ENCODE data around the gene S100A6. TPM values are rescaled to one million over a fixed set of nuclear protein-coding genes. Genes with fewer than 3 reads are reported as not detected.

The S100A6 gene
- total RNA-seq, 1 donor from 2014 or later = 229 TPM

DNA sequence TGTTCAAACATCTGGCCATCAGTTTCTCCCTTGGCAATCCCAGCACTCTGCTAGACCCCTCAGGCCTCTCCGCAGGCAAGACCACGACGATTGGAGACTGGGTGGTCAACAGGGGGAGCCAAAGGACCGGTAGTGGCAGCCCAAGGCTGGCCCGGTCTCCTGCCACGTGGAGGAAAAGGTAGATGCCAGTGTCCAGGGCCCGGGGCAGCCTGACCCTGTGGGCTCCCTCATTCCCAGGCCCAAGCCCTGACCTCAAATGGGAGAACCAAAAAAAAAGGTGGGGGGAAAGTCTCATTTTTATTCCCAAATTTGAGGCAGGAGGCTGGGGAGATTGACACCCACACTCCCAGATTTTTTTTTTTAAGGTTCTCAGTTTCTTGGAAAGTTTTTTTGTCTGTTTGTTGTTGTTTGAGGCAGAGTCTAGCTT, 24.8 kb downstream of the S100A6 start:
- peak; percentile 64 for DNase-seq (ENCODE audit: low spot score)
- Mint-ChIP-seq H3K27ac (peak overlapping the region; percentile 56), H3K4me1 (ENCODE audit: low read depth) (peaks cover 11% of the 10 kb centered on the region), H3K27me3 (ENCODE audit: low read depth) (no peaks in the 10 kb centered on the region), H3K4me3 (ENCODE audit: low read depth) (no peak overlapping the region), H3K36me3 (ENCODE audit: low read depth) (no peaks in the 10 kb centered on the region), H3K9me3 (no peaks in the 10 kb centered on the region)
- intact Hi-C loops (cut with micrococcal nuclease) = loop anchor here (1.0 to 5.0 kb wide), 4 partner anchors 57 to 238 kb away; partner anchors contain the start of gene ILF2

DNA sequence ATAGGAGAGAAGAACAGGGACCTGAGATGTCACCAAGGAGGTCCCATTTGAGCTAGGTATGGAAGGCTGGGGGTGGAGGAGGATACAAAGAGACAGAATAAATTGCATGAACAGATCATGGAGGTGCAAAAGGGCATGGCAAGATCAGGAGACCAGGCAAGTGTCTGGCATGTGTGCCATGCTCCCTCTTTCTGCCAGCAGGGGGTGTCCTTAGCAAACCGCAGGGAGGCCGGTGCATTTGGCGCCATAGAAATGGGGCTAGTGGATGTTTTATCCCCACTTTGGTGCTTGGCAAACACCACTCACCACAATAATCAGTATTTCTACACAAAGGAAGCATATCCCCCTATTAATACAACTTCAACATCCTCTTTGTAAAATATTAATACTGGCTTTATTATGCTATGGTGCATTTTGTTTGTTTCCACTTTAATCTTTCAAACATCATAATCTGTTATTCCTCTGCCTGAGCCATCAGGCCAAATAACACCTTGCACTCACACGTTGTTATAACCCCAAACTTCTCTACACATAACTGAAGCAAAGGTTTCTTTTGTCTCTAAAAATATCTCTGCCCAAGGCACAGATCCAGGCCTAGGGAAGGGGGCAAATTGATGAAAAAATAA, 25.9 kb downstream of the S100A6 start:
- no peak overlapping the region for H3K27ac Mint-ChIP-seq

GRCh38 chr1:153509036-153509435, 26.8 kb downstream of the S100A6 start:
- H3K27ac Mint-ChIP-seq = no peak overlapping the region
- intact Hi-C loops (cut with micrococcal nuclease) = no loop called here

More for the DNA sequence above, 25.9 kb downstream of the S100A6 start:
- no peaks in the 10 kb centered on the region for H3K36me3 Mint-ChIP-seq (ENCODE audit: low read depth)
- no peaks in the 10 kb centered on the region for H3K27me3 Mint-ChIP-seq (ENCODE audit: low read depth)
- H3K9me3 Mint-ChIP-seq = no peaks in the 10 kb centered on the region
- DNase-seq (ENCODE audit: low spot score) = peak; percentile 58
- intact Hi-C loops (cut with micrococcal nuclease) = loop anchor here (2.0 to 5.0 kb wide), 2 partner anchors 162 to 239 kb away; partner anchors contain the start of gene ILF2
- H3K4me1 Mint-ChIP-seq (ENCODE audit: low read depth) = peaks cover 11% of the 10 kb centered on the region
- no peak overlapping the region for H3K4me3 Mint-ChIP-seq (ENCODE audit: low read depth)

GRCh38 chr1:153507926-153508583, 27.7 kb downstream of the S100A6 start:
- no peak for DNase-seq (ENCODE audit: low spot score)
- H3K27me3 Mint-ChIP-seq (ENCODE audit: low read depth) = no peaks in the 10 kb centered on the region
- H3K4me1 Mint-ChIP-seq (ENCODE audit: low read depth) = peaks cover 9% of the 10 kb centered on the region
- intact Hi-C loops (cut with micrococcal nuclease) = no loop called here
- H3K27ac Mint-ChIP-seq = no peak overlapping the region
- H3K36me3 Mint-ChIP-seq (ENCODE audit: low read depth) = no peaks in the 10 kb centered on the region
- no peaks in the 10 kb centered on the region for H3K9me3 Mint-ChIP-seq
- H3K4me3 Mint-ChIP-seq (ENCODE audit: low read depth) = no peak overlapping the region

More at GRCh38 chr1:153509036-153509435, 26.8 kb downstream of the S100A6 start:
- no peaks in the 10 kb centered on the region for H3K36me3 Mint-ChIP-seq (ENCODE audit: low read depth)
- no peak for DNase-seq (ENCODE audit: low spot score)
- peaks cover 12% of the 10 kb centered on the region for H3K4me1 Mint-ChIP-seq (ENCODE audit: low read depth)
- H3K27me3 Mint-ChIP-seq (ENCODE audit: low read depth) = no peaks in the 10 kb centered on the region
- H3K9me3 Mint-ChIP-seq = no peaks in the 10 kb centered on the region
- no peak overlapping the region for H3K4me3 Mint-ChIP-seq (ENCODE audit: low read depth)

DNA sequence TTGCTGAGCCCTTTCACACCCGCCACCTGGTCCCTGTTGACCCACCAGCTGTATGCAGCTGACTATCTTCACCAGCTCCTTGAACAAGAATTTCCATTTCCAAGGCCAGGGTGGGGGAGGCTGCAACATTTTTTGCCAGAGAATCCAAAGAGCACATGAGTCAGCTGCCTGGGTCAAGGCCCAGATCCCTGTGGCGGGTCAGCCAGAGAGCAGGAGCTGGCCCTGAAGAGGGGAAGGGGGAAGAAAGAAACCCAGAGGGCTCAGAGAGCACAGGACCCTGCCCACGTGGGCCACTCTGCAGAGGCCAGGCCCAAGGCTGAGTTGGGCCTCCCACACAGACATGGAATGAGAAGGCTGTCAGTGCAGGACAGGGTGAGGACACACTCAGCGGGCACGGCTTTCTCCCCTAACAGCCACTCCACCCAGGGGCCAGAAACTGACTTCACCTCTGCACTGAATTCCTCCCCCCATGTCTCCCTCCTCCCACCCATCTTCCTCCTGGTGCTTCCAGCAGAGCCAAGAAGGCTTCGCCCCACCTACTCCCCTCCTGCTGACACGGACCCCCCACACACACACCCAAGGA, 28.9 kb downstream of the S100A6 start:
- intact Hi-C loops (cut with micrococcal nuclease) = no loop called here
- no peak overlapping the region for H3K27ac Mint-ChIP-seq

GRCh38 chr1:153506386-153506785, 29.4 kb downstream of the S100A6 start:
- no peak overlapping the region for H3K27ac Mint-ChIP-seq
- intact Hi-C loops (cut with micrococcal nuclease) = no loop called here
- no peaks in the 10 kb centered on the region for H3K36me3 Mint-ChIP-seq (ENCODE audit: low read depth)

More for the DNA sequence above, 28.9 kb downstream of the S100A6 start:
- DNase-seq (ENCODE audit: low spot score) = no peak
- H3K4me1 Mint-ChIP-seq (ENCODE audit: low read depth) = peaks cover 9% of the 10 kb centered on the region
- H3K27me3 Mint-ChIP-seq (ENCODE audit: low read depth) = peaks cover 2% of the 10 kb centered on the region
- H3K9me3 Mint-ChIP-seq = no peaks in the 10 kb centered on the region
- no peak overlapping the region for H3K4me3 Mint-ChIP-seq (ENCODE audit: low read depth)
- H3K36me3 Mint-ChIP-seq (ENCODE audit: low read depth) = no peaks in the 10 kb centered on the region

GRCh38 chr1:153505576-153505975, 30.2 kb downstream of the S100A6 start:
- Mint-ChIP-seq H3K36me3 (ENCODE audit: low read depth) (no peaks in the 10 kb centered on the region), H3K9me3 (no peaks in the 10 kb centered on the region), H3K27me3 (ENCODE audit: low read depth) (peaks cover 7% of the 10 kb centered on the region), H3K27ac (no peak overlapping the region), H3K4me3 (ENCODE audit: low read depth) (no peak overlapping the region), H3K4me1 (ENCODE audit: low read depth) (peaks cover 2% of the 10 kb centered on the region)
- no peak for DNase-seq (ENCODE audit: low spot score)
- intact Hi-C loops (cut with micrococcal nuclease) = no loop called here

More at GRCh38 chr1:153506386-153506785, 29.4 kb downstream of the S100A6 start:
- H3K4me3 Mint-ChIP-seq (ENCODE audit: low read depth) = no peak overlapping the region
- no peak for DNase-seq (ENCODE audit: low spot score)
- peaks cover 8% of the 10 kb centered on the region for H3K4me1 Mint-ChIP-seq (ENCODE audit: low read depth)
- H3K27me3 Mint-ChIP-seq (ENCODE audit: low read depth) = peaks cover 2% of the 10 kb centered on the region
- no peaks in the 10 kb centered on the region for H3K9me3 Mint-ChIP-seq

GRCh38 chr1:153503766-153504165, 32.0 kb downstream of the S100A6 start:
- intact Hi-C loops (cut with micrococcal nuclease) = no loop called here
- H3K36me3 Mint-ChIP-seq (ENCODE audit: low read depth) = no peaks in the 10 kb centered on the region
- H3K9me3 Mint-ChIP-seq = no peaks in the 10 kb centered on the region
- no peak overlapping the region for H3K4me3 Mint-ChIP-seq (ENCODE audit: low read depth)
- H3K4me1 Mint-ChIP-seq (ENCODE audit: low read depth) = peaks cover 2% of the 10 kb centered on the region
- H3K27me3 Mint-ChIP-seq (ENCODE audit: low read depth) = peaks cover 19% of the 10 kb centered on the region
- DNase-seq (ENCODE audit: low spot score) = no peak
- H3K27ac Mint-ChIP-seq = no peak overlapping the region

DNA sequence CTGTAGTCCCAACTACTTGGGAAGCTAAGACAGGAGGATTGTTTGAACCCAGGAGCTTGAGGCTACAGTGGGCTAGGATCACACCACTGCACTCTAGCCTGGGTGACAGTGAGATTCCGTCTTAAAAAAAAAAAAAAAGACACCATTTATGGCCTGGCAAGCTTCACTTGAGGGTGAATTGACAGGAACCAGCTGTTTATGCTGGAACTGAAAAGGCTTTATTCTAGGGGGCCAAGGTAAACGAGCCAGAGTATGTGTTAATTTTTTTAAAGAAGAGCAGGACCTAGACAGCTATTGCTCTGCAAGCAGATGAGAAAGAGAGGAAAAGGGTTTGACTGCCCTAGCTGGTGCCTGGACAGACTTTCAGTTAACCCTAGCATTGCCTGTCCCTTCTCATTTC, 37.0 kb downstream of the S100A6 start:
- Mint-ChIP-seq H3K4me3 (ENCODE audit: low read depth) (no peak overlapping the region), H3K36me3 (ENCODE audit: low read depth) (no peaks in the 10 kb centered on the region), H3K4me1 (ENCODE audit: low read depth) (no peaks in the 10 kb centered on the region), H3K9me3 (no peaks in the 10 kb centered on the region), H3K27me3 (ENCODE audit: low read depth) (peaks cover 40% of the 10 kb centered on the region), H3K27ac (no peak overlapping the region)
- no peak for DNase-seq (ENCODE audit: low spot score)
- intact Hi-C loops (cut with micrococcal nuclease) = no loop called here

- Mint-ChIP-seq H3K36me3 (ENCODE audit: low read depth) (no peaks in the 10 kb centered on the region), H3K9me3 (no peaks in the 10 kb centered on the region), H3K4me3 (ENCODE audit: low read depth) (no peak overlapping the region), H3K4me1 (ENCODE audit: low read depth) (no peaks in the 10 kb centered on the region), H3K27me3 (ENCODE audit: low read depth) (peaks cover 37% of the 10 kb centered on the region), H3K27ac (no peak overlapping the region)
- intact Hi-C loops (cut with micrococcal nuclease) = loop anchor here (1.0 kb wide), 1 partner anchor 143 kb away; no protein-coding TSS in a partner anchor
- no peak for DNase-seq (ENCODE audit: low spot score)
Observed at GRCh38 chr1:153495536-153495935, 40.3 kb downstream of the S100A6 start.

DNA sequence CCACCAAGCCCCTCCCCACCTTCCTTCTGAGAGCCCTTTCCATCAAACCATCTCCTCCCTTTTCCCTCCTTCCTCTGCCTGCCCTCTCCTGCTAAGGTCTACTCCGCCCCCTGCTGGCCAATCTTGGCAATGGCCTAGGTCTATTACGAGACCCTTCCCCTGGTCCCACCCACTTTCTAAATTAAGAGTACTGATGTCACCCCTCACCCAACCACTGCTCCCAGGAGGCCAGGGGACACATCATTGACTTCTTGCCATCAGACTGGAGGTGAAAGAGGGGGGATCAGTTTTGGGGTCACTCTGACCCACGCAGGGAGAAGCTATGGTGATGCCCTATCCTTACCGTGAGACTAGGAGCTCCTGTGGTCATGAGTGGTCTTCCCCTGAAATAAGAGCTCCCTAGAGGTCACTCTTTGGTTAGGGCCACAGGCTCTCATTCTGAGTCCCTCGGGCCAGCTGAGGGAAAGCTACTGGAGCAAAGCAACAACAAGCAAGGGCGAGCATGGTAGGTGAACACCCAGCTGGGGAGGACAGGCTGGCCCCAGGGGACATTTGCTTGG, 40.7 kb downstream of the S100A6 start:
- DNase-seq (ENCODE audit: low spot score) = peak; percentile 59
- no peak overlapping the region for H3K4me3 Mint-ChIP-seq (ENCODE audit: low read depth)
- no peaks in the 10 kb centered on the region for H3K9me3 Mint-ChIP-seq
- no peak overlapping the region for H3K27ac Mint-ChIP-seq
- H3K27me3 Mint-ChIP-seq (ENCODE audit: low read depth) = peaks cover 37% of the 10 kb centered on the region
- no peaks in the 10 kb centered on the region for H3K36me3 Mint-ChIP-seq (ENCODE audit: low read depth)
- intact Hi-C loops (cut with micrococcal nuclease) = loop anchor here (1.0 kb wide), 1 partner anchor 143 kb away; no protein-coding TSS in a partner anchor
- no peaks in the 10 kb centered on the region for H3K4me1 Mint-ChIP-seq (ENCODE audit: low read depth)

DNA sequence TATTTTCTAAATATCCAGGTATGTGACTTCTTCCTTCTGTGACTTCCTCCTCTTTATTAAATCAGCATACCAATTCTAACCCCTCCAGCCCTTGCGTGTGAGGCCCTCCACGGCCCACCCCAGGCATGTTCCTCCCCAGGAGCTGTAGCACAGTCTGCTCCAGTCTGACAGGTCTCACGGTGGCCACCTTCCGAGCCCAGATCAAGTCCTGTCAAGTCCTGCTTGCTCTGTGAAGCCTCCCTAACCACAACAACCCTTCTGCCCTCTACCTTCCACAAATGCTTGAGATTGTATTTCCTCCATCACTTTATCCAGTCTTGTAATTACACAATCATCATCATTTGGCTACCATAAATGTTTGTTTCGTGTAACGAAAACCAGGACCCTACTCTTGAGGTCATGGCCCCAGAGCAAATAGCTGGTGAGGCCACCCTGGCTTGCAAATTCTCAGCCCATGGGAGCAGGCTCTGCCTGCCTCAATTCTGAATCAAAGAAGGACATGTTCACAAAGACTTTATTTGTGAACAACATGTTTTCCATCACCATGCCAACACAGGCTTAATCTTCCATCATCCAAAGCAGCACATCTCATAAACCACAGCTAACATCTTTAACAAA, 42.3 kb downstream of the S100A6 start:
- no peak overlapping the region for H3K27ac Mint-ChIP-seq
- H3K9me3 Mint-ChIP-seq = no peaks in the 10 kb centered on the region
- no peaks in the 10 kb centered on the region for H3K36me3 Mint-ChIP-seq (ENCODE audit: low read depth)
- H3K4me1 Mint-ChIP-seq (ENCODE audit: low read depth) = no peaks in the 10 kb centered on the region
- no peak for DNase-seq (ENCODE audit: low spot score)
- intact Hi-C loops (cut with micrococcal nuclease) = no loop called here
- H3K4me3 Mint-ChIP-seq (ENCODE audit: low read depth) = no peak overlapping the region
- peaks cover 24% of the 10 kb centered on the region for H3K27me3 Mint-ChIP-seq (ENCODE audit: low read depth)
